SU-DHL-6 (cell line): ENCODE measurements around the gene ANTXR1.

Experiments used
- CTCF ChIP-seq: fragments of 200-600 bp; sonication (generic); IDR thresholded peaks from one replicate; pipeline ENCODE4 v1.5.1; 2017; ENCODE audit warnings: antibody characterized with exemption, mild to moderate bottlenecking, low read length, moderate library complexity; ENCODE audit not compliant: insufficient read depth, poor library complexity, severe bottlenecking
- EZH2phosphoT487 ChIP-seq: fragments of 200-600 bp; sonication (generic), shearing (Covaris generic); conservative IDR thresholded peaks from 2 replicates; pipeline ENCODE4 v1.6.1; 2018; ENCODE audit warnings: mild to moderate bottlenecking, antibody characterized with exemption, low read length, moderate library complexity, mixed read lengths

GRCh38 chr2:69070969-69071368 lies 58.0 kb downstream of the ANTXR1 start:
- no peak for TF ChIP-seq CTCF
- no peak for TF ChIP-seq EZH2phosphoT487
